Measurements from ENCODE around the gene ANKRD29. TPM values are rescaled to one million over a fixed set of nuclear protein-coding genes. Genes with fewer than 3 reads are reported as not detected.
A peak's percentile ranks its signal among the peaks of the same experiment; 100 is the strongest.

ANKRD29 gene
- total and polyA plus RNA-seq, 12 donors, result 5.3 to 24.9 (median 9.7) TPM

DNA sequence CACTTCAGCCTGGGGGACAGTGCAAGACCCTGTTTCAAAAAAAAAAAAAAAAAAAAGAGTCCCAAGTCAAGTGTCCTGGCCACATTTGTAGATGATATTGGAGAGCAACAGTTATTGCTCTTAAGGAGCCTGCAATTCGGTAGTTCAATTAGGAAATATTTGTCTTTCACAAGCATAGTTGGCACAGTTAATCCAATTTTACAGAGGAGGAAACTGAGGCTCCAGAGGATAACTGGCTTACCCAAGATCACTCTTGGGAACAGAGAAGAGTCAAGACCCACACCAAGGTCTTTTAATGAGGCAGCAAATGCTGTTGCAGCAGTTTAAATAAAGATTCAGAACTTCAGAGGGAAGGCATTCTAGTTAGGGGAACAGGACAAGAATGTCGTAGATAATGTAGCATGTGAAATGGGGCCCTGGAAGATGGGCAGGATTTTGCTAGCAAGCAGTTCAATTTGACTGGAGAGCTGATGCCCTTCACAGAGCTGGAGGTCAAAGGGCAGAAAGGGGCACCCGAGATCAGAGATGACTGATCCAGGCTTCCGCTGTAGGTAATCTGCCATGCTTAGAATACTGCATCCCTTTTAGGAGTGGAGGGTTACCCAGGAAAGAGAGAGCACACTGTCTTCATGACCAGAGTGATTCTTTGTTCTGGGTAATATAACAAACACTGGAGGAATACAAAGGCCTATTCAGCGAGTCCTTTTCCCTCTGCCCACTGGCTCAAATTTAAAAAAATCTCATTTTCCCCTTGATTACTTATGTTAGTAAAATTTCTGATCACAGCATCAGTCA lies 79.4 kb downstream of the ANKRD29 start:
- intact Hi-C loops (cut with DNase I), result no loop called here
- 72 to 81% (median 79%) methylated on average over 5 of the region's 5 CpGs for WGBS, 4 donors
- H3K27me3 ChIP-seq, result no peaks in the 10 kb centered on the region
- no peak for TF ChIP-seq CTCF (IDR thresholded peaks at IDR 0.05)
- TF ChIP-seq POLR2A (IDR thresholded peaks at IDR 0.05), result no peak
- H3K4me3 ChIP-seq, result peak overlapping the region in 1 of 4 donors; percentile 0
- no peaks in the 10 kb centered on the region for H3K9me3 ChIP-seq (replicated peaks in 1 of 3)
- peaks cover 6 to 73% of the 10 kb centered on the region in 2 donors for H3K4me1 ChIP-seq (replicated peaks in 1 of 2)
- peak overlapping the region in 2 of 5 donors; percentile 99 to 100 for H3K27ac ChIP-seq
- no peak for DNase-seq
- H3K36me3 ChIP-seq (replicated peaks in 1 of 2), result no peaks in the 10 kb centered on the region

- no peak overlapping the region for H3K4me3 ChIP-seq
- intact Hi-C loops (cut with DNase I), result no loop called here
- no peaks in the 10 kb centered on the region for H3K9me3 ChIP-seq (replicated peaks in 1 of 3)
- peaks cover 6 to 76% of the 10 kb centered on the region in 2 donors for H3K4me1 ChIP-seq (replicated peaks in 1 of 2)
- H3K36me3 ChIP-seq (replicated peaks in 1 of 2), result no peaks in the 10 kb centered on the region
- no peak for DNase-seq
- no peaks in the 10 kb centered on the region for H3K27me3 ChIP-seq
- 69 to 73% (median 72%) methylated on average over 6 of the region's 6 CpGs for WGBS, 4 donors
- TF ChIP-seq POLR2A (IDR thresholded peaks at IDR 0.05) (no peak), CTCF (IDR thresholded peaks at IDR 0.05) (no peak)
- H3K27ac ChIP-seq, result peak overlapping the region in 3 of 5 donors; percentile 26 to 47 (median 40)
These were observed 81.9 kb downstream of the ANKRD29 start for GRCh38 chr18:23580677-23581367.

GRCh38 chr18:23578891-23579653 lies 83.6 kb downstream of the ANKRD29 start:
- intact Hi-C loops (cut with DNase I), result no loop called here

More at GRCh38 chr18:23578891-23579653, 83.6 kb downstream of the ANKRD29 start:
- Histone ChIP-seq H3K4me1 (replicated peaks in 1 of 2) (peaks cover 17 to 74% of the 10 kb centered on the region in 2 donors), H3K9me3 (replicated peaks in 1 of 3) (no peaks in the 10 kb centered on the region), H3K36me3 (replicated peaks in 1 of 2) (no peaks in the 10 kb centered on the region), H3K4me3 (no peak overlapping the region), H3K27ac (peak overlapping the region in 4 of 5 donors; percentile 4 to 56 (median 41)), H3K27me3 (no peaks in the 10 kb centered on the region)
- WGBS, 4 donors, result 80 to 86% (median 84%) methylated on average over 8 of the region's 8 CpGs
- TF ChIP-seq CTCF (IDR thresholded peaks at IDR 0.05) (no peak), POLR2A (IDR thresholded peaks at IDR 0.05) (no peak)
- DNase-seq, result no peak

Measured in adrenal gland (tissue), 12 donors.